Loucy (cell line): Measurements from ENCODE around the gene GCKR.

Experiments used
- H2AFZ ChIP-seq: fragments of 200-600 bp; sonication (generic); 2 replicates; pipeline ENCODE4 v1.6.0; 2016; ENCODE audit warnings: antibody characterized with exemption, mild to moderate bottlenecking, low read length, moderate library complexity
- H3F3A ChIP-seq: fragments of 200-600 bp; 2 replicates; pipeline ENCODE4 v1.6.0; 2016; ENCODE audit warnings: antibody characterized with exemption, low read depth, mild to moderate bottlenecking
- H3K27me3 ChIP-seq: fragments of 200-600 bp; sonication (generic); 2 replicates; pipeline ENCODE4 v1.6.1; 2014; ENCODE audit warnings: low read length, mild to moderate bottlenecking; ENCODE audit not compliant: insufficient read depth, poor library complexity, severe bottlenecking
- H3K36me3 ChIP-seq: fragments of 200-600 bp; sonication (generic); 2 replicates; pipeline ENCODE4 v1.6.1; 2016; ENCODE audit warnings: low read length; ENCODE audit not compliant: insufficient read depth
- H3K4me1 ChIP-seq: fragments of 200-600 bp; sonication (generic); 2 replicates; pipeline ENCODE4 v1.5.1; 2014; ENCODE audit warnings: low read length, mild to moderate bottlenecking; ENCODE audit not compliant: insufficient read depth, poor library complexity, severe bottlenecking
- H3K4me2 ChIP-seq: fragments of 200-600 bp; sonication (generic); 2 replicates; pipeline ENCODE4 v1.6.0; 2014; ENCODE audit warnings: antibody characterized with exemption, low read length, low read depth, mild to moderate bottlenecking; ENCODE audit not compliant: poor library complexity, severe bottlenecking
- H3K4me3 ChIP-seq: fragments of 200-600 bp; sonication (generic); 2 replicates; pipeline ENCODE4 v1.5.1; 2014; ENCODE audit warnings: low read length, mild to moderate bottlenecking, mixed read lengths; ENCODE audit not compliant: poor library complexity, severe bottlenecking
- H3K79me2 ChIP-seq: fragments of 200-600 bp; sonication (generic); 2 replicates; pipeline ENCODE4 v1.6.1; 2014; ENCODE audit warnings: low read length; ENCODE audit not compliant: insufficient read depth
- H3K9ac ChIP-seq: fragments of 200-600 bp; sonication (generic); 2 replicates; pipeline ENCODE4 v1.6.0; 2014; ENCODE audit warnings: mild to moderate bottlenecking, low read depth, low read length, moderate library complexity; ENCODE audit not compliant: poor library complexity, severe bottlenecking
- H3K9me2 ChIP-seq: fragments of 200-600 bp; sonication (generic); replicated peaks from 2 replicates; pipeline ENCODE4 v1.6.1; 2016; ENCODE audit warnings: low read depth, low read length, mixed read lengths
- H3K9me3 ChIP-seq: fragments of 200-600 bp; sonication (generic); 2 replicates; pipeline ENCODE4 v1.6.1; 2014; ENCODE audit warnings: mild to moderate bottlenecking, antibody characterized with exemption, low read length, low read depth; ENCODE audit not compliant: insufficient read depth
- H4K20me1 ChIP-seq: fragments of 200-600 bp; sonication (generic); 2 replicates; pipeline ENCODE4 v1.6.0; 2014; ENCODE audit warnings: antibody characterized with exemption, low read length, mild to moderate bottlenecking; ENCODE audit not compliant: insufficient read depth, poor library complexity, severe bottlenecking
- EZH2phosphoT487 ChIP-seq: fragments of 200-600 bp; IDR thresholded peaks from 2 replicates; pipeline ENCODE4 v1.6.1; 2018; ENCODE audit warnings: antibody characterized with exemption, mild to moderate bottlenecking, moderate library complexity, borderline replicate concordance
- TF ChIP-seq, protein P1 (sequence below): fragments of 200-600 bp; sonication (generic); conservative IDR thresholded peaks from 2 replicates; pipeline ENCODE4 v1.5.1; 2014; ENCODE audit warnings: mild to moderate bottlenecking, antibody characterized with exemption, low read length

GCKR gene

DNA sequence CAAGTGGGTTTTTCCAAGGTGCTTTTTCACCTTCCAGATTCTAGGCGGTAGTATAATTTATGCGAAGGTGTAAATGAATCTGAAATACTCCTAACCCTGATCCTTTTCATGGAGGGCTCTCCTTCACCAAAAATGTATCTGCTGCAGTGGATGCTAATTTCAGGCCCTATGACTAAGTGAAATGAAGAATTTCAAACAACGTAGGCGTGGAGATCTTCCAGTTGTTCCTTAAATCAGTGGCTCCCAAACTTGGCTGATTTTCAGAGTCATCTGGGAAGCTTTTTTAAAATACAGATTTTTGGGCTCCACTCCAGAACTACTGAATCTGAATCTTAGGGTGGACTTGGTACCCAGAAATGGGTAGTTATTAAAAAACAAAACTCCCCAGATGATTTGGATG, 5.5 kb downstream of the GCKR start:
- Histone ChIP-seq H4K20me1 (no peaks in the 10 kb centered on the region), H3K27me3 (no peaks in the 10 kb centered on the region), H3K36me3 (no peaks in the 10 kb centered on the region), H3K9me3 (no peaks in the 10 kb centered on the region), H3F3A (no peaks in the 10 kb centered on the region), H3K9me2 (no peaks in the 10 kb centered on the region), H3K4me1 (no peaks in the 10 kb centered on the region), H3K9ac (no peak overlapping the region), H3K4me3 (no peak overlapping the region), H3K4me2 (no peak overlapping the region), H2AFZ (no peak overlapping the region), H3K79me2 (no peaks in the 10 kb centered on the region)
- TF ChIP-seq, protein P1, sequence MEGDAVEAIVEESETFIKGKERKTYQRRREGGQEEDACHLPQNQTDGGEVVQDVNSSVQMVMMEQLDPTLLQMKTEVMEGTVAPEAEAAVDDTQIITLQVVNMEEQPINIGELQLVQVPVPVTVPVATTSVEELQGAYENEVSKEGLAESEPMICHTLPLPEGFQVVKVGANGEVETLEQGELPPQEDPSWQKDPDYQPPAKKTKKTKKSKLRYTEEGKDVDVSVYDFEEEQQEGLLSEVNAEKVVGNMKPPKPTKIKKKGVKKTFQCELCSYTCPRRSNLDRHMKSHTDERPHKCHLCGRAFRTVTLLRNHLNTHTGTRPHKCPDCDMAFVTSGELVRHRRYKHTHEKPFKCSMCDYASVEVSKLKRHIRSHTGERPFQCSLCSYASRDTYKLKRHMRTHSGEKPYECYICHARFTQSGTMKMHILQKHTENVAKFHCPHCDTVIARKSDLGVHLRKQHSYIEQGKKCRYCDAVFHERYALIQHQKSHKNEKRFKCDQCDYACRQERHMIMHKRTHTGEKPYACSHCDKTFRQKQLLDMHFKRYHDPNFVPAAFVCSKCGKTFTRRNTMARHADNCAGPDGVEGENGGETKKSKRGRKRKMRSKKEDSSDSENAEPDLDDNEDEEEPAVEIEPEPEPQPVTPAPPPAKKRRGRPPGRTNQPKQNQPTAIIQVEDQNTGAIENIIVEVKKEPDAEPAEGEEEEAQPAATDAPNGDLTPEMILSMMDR: no peak
- no peak for TF ChIP-seq EZH2phosphoT487

DNA sequence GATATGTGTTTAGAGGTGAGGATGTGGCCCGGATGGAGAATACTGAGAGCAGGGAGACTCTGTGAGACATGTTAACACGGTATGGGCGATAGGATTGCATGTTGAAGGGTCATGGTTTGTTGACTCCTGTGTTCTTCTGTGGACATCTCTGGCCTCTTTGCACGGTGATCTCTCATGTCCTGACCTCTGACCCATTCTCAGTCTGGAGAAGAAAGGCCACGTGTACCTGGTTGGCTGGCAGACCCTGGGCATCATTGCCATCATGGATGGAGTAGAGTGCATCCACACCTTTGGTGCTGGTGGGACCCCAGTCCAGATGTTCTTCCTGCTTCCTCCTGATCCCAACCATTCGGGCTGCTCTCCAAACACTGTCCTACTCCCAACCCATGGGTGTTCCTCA, 9.9 kb downstream of the GCKR start:
- H3K4me2 ChIP-seq: no peak overlapping the region
- TF ChIP-seq EZH2phosphoT487: no peak
- TF ChIP-seq, protein P1: no peak
- H3K9ac ChIP-seq: no peak overlapping the region
- H3K36me3 ChIP-seq: no peaks in the 10 kb centered on the region
- H4K20me1 ChIP-seq: no peaks in the 10 kb centered on the region
- no peaks in the 10 kb centered on the region for H3K4me1 ChIP-seq
- no peak overlapping the region for H3K4me3 ChIP-seq
- H3K79me2 ChIP-seq: no peaks in the 10 kb centered on the region
- no peaks in the 10 kb centered on the region for H3F3A ChIP-seq
- H2AFZ ChIP-seq: no peak overlapping the region
- no peaks in the 10 kb centered on the region for H3K9me3 ChIP-seq
- H3K9me2 ChIP-seq: no peaks in the 10 kb centered on the region
- no peaks in the 10 kb centered on the region for H3K27me3 ChIP-seq

DNA sequence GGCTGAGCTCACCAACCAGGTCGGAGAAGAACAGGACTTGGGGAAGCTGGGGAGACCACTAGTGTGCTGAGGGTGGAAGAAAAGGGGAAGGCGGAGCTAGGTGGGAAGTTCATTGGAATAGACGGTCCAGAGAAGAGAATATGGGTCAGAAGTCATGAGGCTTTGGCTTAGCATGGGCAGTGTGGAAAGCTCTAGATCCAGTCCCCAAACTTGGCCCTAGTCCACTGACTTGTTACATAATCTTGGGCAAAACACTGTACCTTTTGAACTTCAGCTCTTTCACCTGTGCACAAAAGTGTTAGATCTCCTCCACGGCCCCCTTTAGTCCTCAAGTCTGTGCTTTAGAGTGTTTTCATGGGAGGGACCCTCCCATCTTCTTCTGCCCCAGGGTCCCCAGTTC, 10.7 kb downstream of the GCKR start:
- Histone ChIP-seq H3K36me3 (no peaks in the 10 kb centered on the region), H3F3A (no peaks in the 10 kb centered on the region)

More for the DNA sequence above, 10.7 kb downstream of the GCKR start:
- Histone ChIP-seq H3K27me3 (no peaks in the 10 kb centered on the region), H3K4me2 (no peak overlapping the region), H3K9me2 (no peaks in the 10 kb centered on the region), H3K4me3 (no peak overlapping the region), H3K79me2 (no peaks in the 10 kb centered on the region), H4K20me1 (no peaks in the 10 kb centered on the region), H2AFZ (no peak overlapping the region), H3K9me3 (no peaks in the 10 kb centered on the region), H3K4me1 (no peaks in the 10 kb centered on the region), H3K9ac (no peak overlapping the region)
- no peak for TF ChIP-seq EZH2phosphoT487
- TF ChIP-seq, protein P1: no peak
